ENCODE data around the gene ZDHHC18. TPM values are rescaled to one million over a fixed set of nuclear protein-coding genes. Genes with fewer than 3 reads are reported as not detected.
"Not testable (repeated sequence)": the region's sequence is repeated elsewhere in the genome, so short reads cannot be mapped to it uniquely, and the experiment has no call there.

The ZDHHC18 gene
- total RNA-seq, 1 experiment from 2014 or later: 21.3 TPM

DNA sequence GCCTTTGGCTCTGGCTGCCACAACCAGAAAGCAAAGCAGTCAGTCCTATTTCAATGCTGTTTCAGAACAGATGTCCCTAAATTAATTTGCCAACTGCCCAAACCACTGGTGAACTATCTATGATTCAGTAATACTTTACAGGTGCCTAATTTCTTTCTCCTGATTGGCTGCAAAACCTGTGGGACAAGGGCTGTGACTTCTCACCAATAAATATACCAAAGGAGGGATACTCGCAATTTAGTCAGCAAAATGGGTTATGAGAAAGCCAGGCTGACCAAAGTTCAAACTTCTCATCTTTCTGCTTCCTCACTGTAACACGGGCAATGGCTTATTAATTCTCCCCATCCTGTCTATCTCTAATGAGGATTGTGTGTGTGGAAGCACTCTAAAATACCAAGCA lies 50.8 kb downstream of the ZDHHC18 start:
- no peaks in the 10 kb centered on the region for H3K36me3 ChIP-seq (ENCODE audit: control insufficient read depth, insufficient read depth, low read length)
- Mint-ChIP-seq H3K36me3 (ENCODE audit: insufficient read depth, unreplicated experiment) (peaks cover 19% of the 10 kb centered on the region), H3K4me3 (ENCODE audit: unreplicated experiment) (no peak overlapping the region), H3K27me3 (ENCODE audit: insufficient read depth, unreplicated experiment) (no peaks in the 10 kb centered on the region), H3K4me1 (ENCODE audit: low read depth, unreplicated experiment) (no peaks in the 10 kb centered on the region), H3K9me3 (ENCODE audit: unreplicated experiment) (no peaks in the 10 kb centered on the region), H3K27ac (ENCODE audit: unreplicated experiment) (no peak overlapping the region)
- H3K9me3 ChIP-seq: no peaks in the 10 kb centered on the region
- TSS peak; percentile 22 for BruUV-seq (replicated peaks)
- intact Hi-C loops (cut with micrococcal nuclease; ENCODE audit: unreplicated experiment): loop anchor here (10.0 kb wide), 1 partner anchor 273 kb away; no protein-coding TSS in a partner anchor
- H3K4me3 ChIP-seq (ENCODE audit: low read depth, low read length): no peak overlapping the region
- no peaks in the 10 kb centered on the region for H3K4me1 ChIP-seq
- ChIA-PET POLR2A (no interaction called here), CTCF (no interaction called here)
- H3K27me3 ChIP-seq (replicated peaks; ENCODE audit: control insufficient read depth, insufficient read depth, low read length): no peaks in the 10 kb centered on the region
- no peak for DNase-seq
- TF ChIP-seq, protein P1, sequence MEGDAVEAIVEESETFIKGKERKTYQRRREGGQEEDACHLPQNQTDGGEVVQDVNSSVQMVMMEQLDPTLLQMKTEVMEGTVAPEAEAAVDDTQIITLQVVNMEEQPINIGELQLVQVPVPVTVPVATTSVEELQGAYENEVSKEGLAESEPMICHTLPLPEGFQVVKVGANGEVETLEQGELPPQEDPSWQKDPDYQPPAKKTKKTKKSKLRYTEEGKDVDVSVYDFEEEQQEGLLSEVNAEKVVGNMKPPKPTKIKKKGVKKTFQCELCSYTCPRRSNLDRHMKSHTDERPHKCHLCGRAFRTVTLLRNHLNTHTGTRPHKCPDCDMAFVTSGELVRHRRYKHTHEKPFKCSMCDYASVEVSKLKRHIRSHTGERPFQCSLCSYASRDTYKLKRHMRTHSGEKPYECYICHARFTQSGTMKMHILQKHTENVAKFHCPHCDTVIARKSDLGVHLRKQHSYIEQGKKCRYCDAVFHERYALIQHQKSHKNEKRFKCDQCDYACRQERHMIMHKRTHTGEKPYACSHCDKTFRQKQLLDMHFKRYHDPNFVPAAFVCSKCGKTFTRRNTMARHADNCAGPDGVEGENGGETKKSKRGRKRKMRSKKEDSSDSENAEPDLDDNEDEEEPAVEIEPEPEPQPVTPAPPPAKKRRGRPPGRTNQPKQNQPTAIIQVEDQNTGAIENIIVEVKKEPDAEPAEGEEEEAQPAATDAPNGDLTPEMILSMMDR (IDR thresholded peaks at IDR 0.05; ENCODE audit: insufficient read depth in 1 of 2, low read depth in 1 of 2, low read length in 1 of 2, severe bottlenecking in 1 of 2, unreplicated experiment in 1 of 2): no peak

DNA sequence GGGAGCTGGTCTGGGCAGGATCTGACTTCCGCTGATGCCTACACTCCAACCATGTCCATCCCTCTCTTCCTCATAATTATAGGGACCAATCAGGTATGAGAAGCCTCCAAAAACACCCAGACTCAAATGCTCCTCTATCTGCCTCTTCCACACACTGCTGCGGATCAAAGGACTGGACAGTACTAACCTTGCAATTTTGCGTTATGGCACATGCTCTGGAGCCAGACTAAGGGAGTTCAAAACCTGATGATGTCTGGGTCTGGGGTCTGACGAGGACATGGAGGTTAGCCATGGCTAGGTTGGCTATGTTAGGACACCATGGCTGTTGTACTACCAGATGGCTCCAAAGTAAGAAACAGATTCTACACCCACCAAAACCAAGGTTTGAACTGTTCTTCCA lies 53.3 kb downstream of the ZDHHC18 start:
- Mint-ChIP-seq H3K27me3 (ENCODE audit: insufficient read depth, unreplicated experiment) (no peaks in the 10 kb centered on the region), H3K4me3 (ENCODE audit: unreplicated experiment) (no peak overlapping the region), H3K27ac (ENCODE audit: unreplicated experiment) (no peak overlapping the region), H3K36me3 (ENCODE audit: insufficient read depth, unreplicated experiment) (peaks cover 44% of the 10 kb centered on the region), H3K9me3 (ENCODE audit: unreplicated experiment) (no peaks in the 10 kb centered on the region), H3K4me1 (ENCODE audit: low read depth, unreplicated experiment) (no peaks in the 10 kb centered on the region)
- POLR2A ChIA-PET: no interaction called here
- no peaks in the 10 kb centered on the region for H3K9me3 ChIP-seq
- CTCF ChIA-PET: no interaction called here
- TF ChIP-seq, protein P1 (IDR thresholded peaks at IDR 0.05; ENCODE audit: insufficient read depth in 1 of 2, low read depth in 1 of 2, low read length in 1 of 2, severe bottlenecking in 1 of 2, unreplicated experiment in 1 of 2): no peak
- intact Hi-C loops (cut with micrococcal nuclease; ENCODE audit: unreplicated experiment): loop anchor here (10.0 kb wide), 1 partner anchor 275 kb away; no protein-coding TSS in a partner anchor
- no TSS peak for BruUV-seq (replicated peaks)
- DNase-seq: no peak
- no peak overlapping the region for H3K4me3 ChIP-seq (ENCODE audit: low read depth, low read length)
- no peaks in the 10 kb centered on the region for H3K4me1 ChIP-seq
- H3K27me3 ChIP-seq (replicated peaks; ENCODE audit: control insufficient read depth, insufficient read depth, low read length): no peaks in the 10 kb centered on the region
- H3K36me3 ChIP-seq (ENCODE audit: control insufficient read depth, insufficient read depth, low read length): no peaks in the 10 kb centered on the region

- H3K36me3 Mint-ChIP-seq (ENCODE audit: insufficient read depth, unreplicated experiment): peaks cover 62% of the 10 kb centered on the region
- POLR2A ChIA-PET; H3K9me3 Mint-ChIP-seq (ENCODE audit: unreplicated experiment); CTCF ChIA-PET; H3K27me3 Mint-ChIP-seq (ENCODE audit: insufficient read depth, unreplicated experiment); H3K9me3 ChIP-seq; DNase-seq; H3K4me3 Mint-ChIP-seq (ENCODE audit: unreplicated experiment); H3K27ac Mint-ChIP-seq (ENCODE audit: unreplicated experiment); H3K27me3 ChIP-seq (replicated peaks; ENCODE audit: control insufficient read depth, insufficient read depth, low read length); H3K36me3 ChIP-seq (ENCODE audit: control insufficient read depth, insufficient read depth, low read length); H3K4me1 ChIP-seq; BruUV-seq (replicated peaks); H3K4me1 Mint-ChIP-seq (ENCODE audit: low read depth, unreplicated experiment); H3K4me3 ChIP-seq (ENCODE audit: low read depth, low read length); intact Hi-C loops (cut with micrococcal nuclease; ENCODE audit: unreplicated experiment): not testable (repeated sequence)
These were observed 55.1 kb downstream of the ZDHHC18 start for GRCh38 chr1:26881611-26882010.
